WTC11 (cell line): ENCODE data around the gene DROSHA. TPM values are rescaled to one million over a fixed set of nuclear protein-coding genes. Genes with fewer than 3 reads are reported as not detected.

Source experiments
- ATAC-seq: fragments of 200-7000 bp; cut with Tn5 transposase; 2 replicates; pipeline ENCODE4 v1.10.0; 2021; ENCODE audit warnings: mild to moderate bottlenecking, moderate library complexity
- CTCF ChIA-PET: fragments of 300-600 bp; sonication (Branson Sonifier 250); formaldehyde crosslinking; loops from one replicate; lab custom pipeline; 2021; ENCODE audit warnings: antibody characterized with exemption; lab: Charles Lee
- POLR2A ChIA-PET: fragments of 350-600 bp; sonication (Branson Sonifier 250); formaldehyde crosslinking; loops from one replicate; lab custom pipeline; 2021; ENCODE audit warnings: antibody characterized with exemption; lab: Charles Lee
- DNase-seq: peaks from one replicate; pipeline ENCODE4 v3.0.0; 2021; ENCODE audit warnings: low spot score
- H3K27ac Mint-ChIP-seq: 2 replicates; pipeline ENCODE4 v1.8.0; 2021; ENCODE audit warnings: mixed read lengths
- H3K27me3 Mint-ChIP-seq: 2 replicates; pipeline ENCODE4 v1.8.0; 2021; ENCODE audit warnings: low read depth, mild to moderate bottlenecking, moderate library complexity, mixed read lengths
- H3K36me3 Mint-ChIP-seq: 2 replicates; pipeline ENCODE4 v1.8.0; 2021; ENCODE audit warnings: mixed read lengths
- H3K4me1 Mint-ChIP-seq: 2 replicates; pipeline ENCODE4 v1.8.0; 2022; ENCODE audit warnings: mixed read lengths
- H3K4me3 Mint-ChIP-seq: 2 replicates; pipeline ENCODE4 v1.8.0; 2021; ENCODE audit warnings: mild to moderate bottlenecking, moderate library complexity, mixed read lengths
- H3K9me3 Mint-ChIP-seq: 2 replicates; pipeline ENCODE4 v1.8.0; 2021; ENCODE audit warnings: mixed read lengths
- ATF1 ChIP-seq: sonication (generic); formaldehyde crosslinking; IDR thresholded peaks from 2 replicates; pipeline ENCODE4 v1.8.1; 2023; ENCODE audit warnings: mild to moderate bottlenecking, moderate library complexity, missing genetic modification reagents
- CREM ChIP-seq: sonication (generic); formaldehyde crosslinking; IDR thresholded peaks from 2 replicates; pipeline ENCODE4 v1.8.1; 2022; ENCODE audit warnings: mild to moderate bottlenecking, missing genetic modification reagents, moderate library complexity
- ELF4 ChIP-seq: sonication (generic); formaldehyde crosslinking; IDR thresholded peaks from 2 replicates; pipeline ENCODE4 v1.8.1; 2022; ENCODE audit warnings: low read depth, mild to moderate bottlenecking, moderate library complexity, missing genetic modification reagents
- ESRRA ChIP-seq: sonication (generic); formaldehyde crosslinking; IDR thresholded peaks from 2 replicates; pipeline ENCODE4 v1.8.1; 2022; ENCODE audit warnings: mild to moderate bottlenecking, missing genetic modification reagents, borderline replicate concordance
- GABPB1 ChIP-seq: sonication (generic); formaldehyde crosslinking; IDR thresholded peaks from 2 replicates; pipeline ENCODE4 v1.8.1; 2023; ENCODE audit warnings: mild to moderate bottlenecking, missing genetic modification reagents
- GRHL2 ChIP-seq: fragments of 250-450 bp; sonication (Bioruptor Pico); IDR thresholded peaks from 2 replicates; pipeline ENCODE4 v1.8.0; 2022; ENCODE audit warnings: mild to moderate bottlenecking, moderate library complexity; ENCODE audit not compliant: insufficient replicate concordance, severe bottlenecking
- MXD4 ChIP-seq: fragments of 250-450 bp; sonication (Bioruptor Pico); IDR thresholded peaks from 2 replicates; pipeline ENCODE4 v1.8.0; 2021; ENCODE audit warnings: mild to moderate bottlenecking, moderate library complexity, borderline replicate concordance
- MYBL2 ChIP-seq: sonication (generic); formaldehyde crosslinking; IDR thresholded peaks from 2 replicates; pipeline ENCODE4 v1.8.1; 2023; ENCODE audit warnings: mild to moderate bottlenecking, moderate library complexity, missing genetic modification reagents
- NFYB ChIP-seq: sonication (generic); formaldehyde crosslinking; conservative IDR thresholded peaks from 2 replicates; pipeline ENCODE4 v1.8.0; 2022; ENCODE audit warnings: low read depth, missing genetic modification reagents
- OVOL2 ChIP-seq: fragments of 250-450 bp; sonication (Bioruptor Pico); IDR thresholded peaks from 2 replicates; pipeline ENCODE4 v1.9.0; 2021; ENCODE audit warnings: mild to moderate bottlenecking, borderline replicate concordance
- SMAD3 ChIP-seq: sonication (generic); formaldehyde crosslinking; IDR thresholded peaks from 2 replicates; pipeline ENCODE4 v1.8.0; 2022; ENCODE audit warnings: missing genetic modification reagents, mild to moderate bottlenecking, borderline replicate concordance
- TEAD4 ChIP-seq: sonication (generic); formaldehyde crosslinking; IDR thresholded peaks from 2 replicates; pipeline ENCODE4 v1.8.0; 2022; ENCODE audit warnings: mild to moderate bottlenecking, missing genetic modification reagents
- TP53 ChIP-seq: sonication (generic); formaldehyde crosslinking; IDR thresholded peaks from 2 replicates; pipeline ENCODE4 v1.8.1; 2023; ENCODE audit warnings: mild to moderate bottlenecking, missing genetic modification reagents
- ZBTB21 ChIP-seq: sonication (generic); formaldehyde crosslinking; IDR thresholded peaks from 2 replicates; pipeline ENCODE4 v1.8.1; 2023; ENCODE audit warnings: mild to moderate bottlenecking, missing genetic modification reagents, borderline replicate concordance
- ZNF121 ChIP-seq: sonication (generic); formaldehyde crosslinking; IDR thresholded peaks from 2 replicates; pipeline ENCODE4 v1.8.0; 2023; ENCODE audit warnings: missing genetic modification reagents
- ZNF263 ChIP-seq: sonication (generic); formaldehyde crosslinking; IDR thresholded peaks from 2 replicates; pipeline ENCODE4 v1.8.1; 2022; ENCODE audit warnings: low read depth, mild to moderate bottlenecking, moderate library complexity, missing genetic modification reagents
- total RNA-seq: library from RNA; stranded (reverse); gene quantifications from 3 replicates; pipeline ENCODE4 v1.2.3, GENCODE V29; 2021
- TF ChIP-seq, protein P1 (sequence below): sonication (generic); formaldehyde crosslinking; IDR thresholded peaks from 2 replicates; pipeline ENCODE4 v1.8.0; 2022; ENCODE audit warnings: missing genetic modification reagents
- TF ChIP-seq, protein P2 (sequence below): sonication (generic); formaldehyde crosslinking; IDR thresholded peaks from 2 replicates; pipeline ENCODE4 v1.8.1; 2023; ENCODE audit warnings: mild to moderate bottlenecking, missing genetic modification reagents, borderline replicate concordance
- TF ChIP-seq, protein P3 (sequence below): sonication (generic); formaldehyde crosslinking; IDR thresholded peaks from 2 replicates; pipeline ENCODE4 v1.8.0; 2022; ENCODE audit warnings: mild to moderate bottlenecking, missing genetic modification reagents
- TF ChIP-seq, protein P4 (sequence below): fragments of 250-450 bp; sonication (Bioruptor Pico); conservative IDR thresholded peaks from 2 replicates; pipeline ENCODE4 v1.9.0; 2021; ENCODE audit warnings: mild to moderate bottlenecking
- TF ChIP-seq, protein P5 (sequence below): sonication (generic); formaldehyde crosslinking; IDR thresholded peaks from 2 replicates; pipeline ENCODE4 v1.8.0; 2022; ENCODE audit warnings: mild to moderate bottlenecking, missing genetic modification reagents
- TF ChIP-seq, protein P6 (sequence below): sonication (generic); formaldehyde crosslinking; IDR thresholded peaks from 2 replicates; pipeline ENCODE4 v1.8.0; 2023; ENCODE audit warnings: missing genetic modification reagents, mild to moderate bottlenecking, borderline replicate concordance

Gene DROSHA
- total RNA-seq, 1 experiment from 2014 or later, result 125 TPM

DNA sequence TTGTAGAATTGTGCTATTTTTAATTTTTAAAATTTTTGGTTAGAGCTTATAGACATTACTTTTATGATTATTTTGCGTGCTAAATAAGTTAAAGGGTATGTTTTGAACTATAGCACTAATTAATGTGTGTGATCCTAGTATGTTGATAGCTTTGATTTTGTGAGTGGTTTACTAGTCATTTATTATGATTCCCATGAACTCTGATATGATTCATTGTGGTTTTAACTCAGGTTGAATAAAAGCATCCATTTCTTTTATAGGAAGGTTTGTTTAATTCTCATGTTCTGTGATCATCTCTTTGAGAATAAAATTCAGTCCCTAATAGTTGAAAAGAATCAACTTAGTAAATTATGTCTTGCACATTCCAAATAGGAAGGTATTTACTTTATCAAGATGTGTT is 22.7 kb upstream of the DROSHA start:
- CTCF ChIA-PET, result interaction anchor here (1.0 kb wide), 1 partner anchor 255 kb away, joined by 3 read pairs; no protein-coding TSS in a partner anchor
- no peak for ATAC-seq

DNA sequence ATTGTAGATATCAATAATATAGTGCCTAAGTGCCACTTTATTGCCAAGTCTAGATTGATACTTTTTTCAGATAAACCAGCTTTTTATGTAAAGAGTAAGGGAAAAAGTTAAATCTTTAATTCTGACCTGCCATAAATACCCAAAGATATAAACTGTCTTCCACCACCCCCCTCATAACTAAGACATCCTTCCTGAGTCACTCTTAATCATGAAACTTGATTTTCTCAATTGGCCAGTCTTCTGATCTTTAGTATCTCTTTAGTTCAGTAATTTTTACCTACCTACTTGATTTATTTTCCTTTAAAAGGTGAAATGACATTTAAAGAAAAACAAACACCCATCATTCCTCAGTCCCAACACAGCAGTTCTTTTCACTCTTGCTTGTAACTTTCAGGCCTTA is 22.0 kb upstream of the DROSHA start:
- peaks cover 3% of the 10 kb centered on the region; the same call in 1 of the 2 replicates for H3K9me3 Mint-ChIP-seq
- H3K27me3 Mint-ChIP-seq, result no peaks in the 10 kb centered on the region
- no peaks in the 10 kb centered on the region for H3K4me1 Mint-ChIP-seq
- DNase-seq (no peak), ATAC-seq (no peak)
- H3K4me3 Mint-ChIP-seq, result no peak overlapping the region
- CTCF ChIA-PET, result interaction anchor here (1.0 kb wide), 1 partner anchor 255 kb away, joined by 3 read pairs; no protein-coding TSS in a partner anchor
- no peak overlapping the region for H3K27ac Mint-ChIP-seq
- peaks cover 53% of the 10 kb centered on the region for H3K36me3 Mint-ChIP-seq
- POLR2A ChIA-PET, result no interaction called here
- TF ChIP-seq, protein P1, sequence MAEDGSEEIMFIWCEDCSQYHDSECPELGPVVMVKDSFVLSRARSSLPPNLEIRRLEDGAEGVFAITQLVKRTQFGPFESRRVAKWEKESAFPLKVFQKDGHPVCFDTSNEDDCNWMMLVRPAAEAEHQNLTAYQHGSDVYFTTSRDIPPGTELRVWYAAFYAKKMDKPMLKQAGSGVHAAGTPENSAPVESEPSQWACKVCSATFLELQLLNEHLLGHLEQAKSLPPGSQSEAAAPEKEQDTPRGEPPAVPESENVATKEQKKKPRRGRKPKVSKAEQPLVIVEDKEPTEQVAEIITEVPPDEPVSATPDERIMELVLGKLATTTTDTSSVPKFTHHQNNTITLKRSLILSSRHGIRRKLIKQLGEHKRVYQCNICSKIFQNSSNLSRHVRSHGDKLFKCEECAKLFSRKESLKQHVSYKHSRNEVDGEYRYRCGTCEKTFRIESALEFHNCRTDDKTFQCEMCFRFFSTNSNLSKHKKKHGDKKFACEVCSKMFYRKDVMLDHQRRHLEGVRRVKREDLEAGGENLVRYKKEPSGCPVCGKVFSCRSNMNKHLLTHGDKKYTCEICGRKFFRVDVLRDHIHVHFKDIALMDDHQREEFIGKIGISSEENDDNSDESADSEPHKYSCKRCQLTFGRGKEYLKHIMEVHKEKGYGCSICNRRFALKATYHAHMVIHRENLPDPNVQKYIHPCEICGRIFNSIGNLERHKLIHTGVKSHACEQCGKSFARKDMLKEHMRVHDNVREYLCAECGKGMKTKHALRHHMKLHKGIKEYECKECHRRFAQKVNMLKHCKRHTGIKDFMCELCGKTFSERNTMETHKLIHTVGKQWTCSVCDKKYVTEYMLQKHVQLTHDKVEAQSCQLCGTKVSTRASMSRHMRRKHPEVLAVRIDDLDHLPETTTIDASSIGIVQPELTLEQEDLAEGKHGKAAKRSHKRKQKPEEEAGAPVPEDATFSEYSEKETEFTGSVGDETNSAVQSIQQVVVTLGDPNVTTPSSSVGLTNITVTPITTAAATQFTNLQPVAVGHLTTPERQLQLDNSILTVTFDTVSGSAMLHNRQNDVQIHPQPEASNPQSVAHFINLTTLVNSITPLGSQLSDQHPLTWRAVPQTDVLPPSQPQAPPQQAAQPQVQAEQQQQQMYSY (CRISPR knock-in tag), result no peak
- no peak for TF ChIP-seq CREM (CRISPR knock-in tag)
- no peak for TF ChIP-seq ZNF121
- no peak for TF ChIP-seq ELF4 (CRISPR knock-in tag)
- TF ChIP-seq, protein P2, sequence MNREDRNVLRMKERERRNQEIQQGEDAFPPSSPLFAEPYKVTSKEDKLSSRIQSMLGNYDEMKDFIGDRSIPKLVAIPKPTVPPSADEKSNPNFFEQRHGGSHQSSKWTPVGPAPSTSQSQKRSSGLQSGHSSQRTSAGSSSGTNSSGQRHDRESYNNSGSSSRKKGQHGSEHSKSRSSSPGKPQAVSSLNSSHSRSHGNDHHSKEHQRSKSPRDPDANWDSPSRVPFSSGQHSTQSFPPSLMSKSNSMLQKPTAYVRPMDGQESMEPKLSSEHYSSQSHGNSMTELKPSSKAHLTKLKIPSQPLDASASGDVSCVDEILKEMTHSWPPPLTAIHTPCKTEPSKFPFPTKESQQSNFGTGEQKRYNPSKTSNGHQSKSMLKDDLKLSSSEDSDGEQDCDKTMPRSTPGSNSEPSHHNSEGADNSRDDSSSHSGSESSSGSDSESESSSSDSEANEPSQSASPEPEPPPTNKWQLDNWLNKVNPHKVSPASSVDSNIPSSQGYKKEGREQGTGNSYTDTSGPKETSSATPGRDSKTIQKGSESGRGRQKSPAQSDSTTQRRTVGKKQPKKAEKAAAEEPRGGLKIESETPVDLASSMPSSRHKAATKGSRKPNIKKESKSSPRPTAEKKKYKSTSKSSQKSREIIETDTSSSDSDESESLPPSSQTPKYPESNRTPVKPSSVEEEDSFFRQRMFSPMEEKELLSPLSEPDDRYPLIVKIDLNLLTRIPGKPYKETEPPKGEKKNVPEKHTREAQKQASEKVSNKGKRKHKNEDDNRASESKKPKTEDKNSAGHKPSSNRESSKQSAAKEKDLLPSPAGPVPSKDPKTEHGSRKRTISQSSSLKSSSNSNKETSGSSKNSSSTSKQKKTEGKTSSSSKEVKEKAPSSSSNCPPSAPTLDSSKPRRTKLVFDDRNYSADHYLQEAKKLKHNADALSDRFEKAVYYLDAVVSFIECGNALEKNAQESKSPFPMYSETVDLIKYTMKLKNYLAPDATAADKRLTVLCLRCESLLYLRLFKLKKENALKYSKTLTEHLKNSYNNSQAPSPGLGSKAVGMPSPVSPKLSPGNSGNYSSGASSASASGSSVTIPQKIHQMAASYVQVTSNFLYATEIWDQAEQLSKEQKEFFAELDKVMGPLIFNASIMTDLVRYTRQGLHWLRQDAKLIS (CRISPR knock-in tag), result no peak
- TF ChIP-seq MXD4, result no peak

More for the DNA sequence above, 22.7 kb upstream of the DROSHA start:
- TF ChIP-seq, protein P3, sequence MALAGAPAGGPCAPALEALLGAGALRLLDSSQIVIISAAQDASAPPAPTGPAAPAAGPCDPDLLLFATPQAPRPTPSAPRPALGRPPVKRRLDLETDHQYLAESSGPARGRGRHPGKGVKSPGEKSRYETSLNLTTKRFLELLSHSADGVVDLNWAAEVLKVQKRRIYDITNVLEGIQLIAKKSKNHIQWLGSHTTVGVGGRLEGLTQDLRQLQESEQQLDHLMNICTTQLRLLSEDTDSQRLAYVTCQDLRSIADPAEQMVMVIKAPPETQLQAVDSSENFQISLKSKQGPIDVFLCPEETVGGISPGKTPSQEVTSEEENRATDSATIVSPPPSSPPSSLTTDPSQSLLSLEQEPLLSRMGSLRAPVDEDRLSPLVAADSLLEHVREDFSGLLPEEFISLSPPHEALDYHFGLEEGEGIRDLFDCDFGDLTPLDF, result no peak
- TF ChIP-seq, protein P4, sequence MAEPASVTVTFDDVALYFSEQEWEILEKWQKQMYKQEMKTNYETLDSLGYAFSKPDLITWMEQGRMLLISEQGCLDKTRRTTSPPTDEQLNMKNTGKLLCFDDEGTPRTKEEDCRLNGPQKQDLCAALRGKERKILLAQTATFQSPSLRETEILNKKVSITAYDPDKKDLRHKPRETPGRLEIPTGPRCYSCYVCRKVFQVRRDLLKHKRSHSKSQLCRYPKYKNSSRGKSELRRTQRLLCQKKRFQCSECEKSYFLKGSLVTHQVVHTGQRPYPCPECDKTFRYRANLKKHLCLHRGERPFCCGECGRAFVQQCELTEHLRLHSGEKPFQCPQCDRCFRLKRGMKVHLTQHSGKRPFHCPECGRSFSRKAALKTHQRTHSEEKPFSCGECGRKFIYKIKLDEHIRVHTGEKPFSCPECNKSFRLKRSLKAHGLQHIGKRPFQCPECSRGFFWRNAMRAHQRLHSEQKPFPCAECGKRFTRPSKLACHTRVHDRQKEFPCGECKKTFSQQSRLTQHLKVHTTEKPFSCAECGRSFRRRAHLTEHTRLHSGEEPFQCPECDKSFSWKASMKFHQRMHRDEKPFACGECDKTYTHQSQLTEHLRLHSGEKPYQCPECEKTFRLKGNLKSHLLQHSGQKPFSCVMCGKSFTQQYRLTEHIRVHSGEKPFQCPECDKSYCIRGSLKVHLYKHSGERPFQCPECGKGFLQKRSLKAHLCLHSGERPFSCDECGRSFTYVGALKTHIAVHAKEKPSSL, result no peak
- no peak for TF ChIP-seq GABPB1 (CRISPR knock-in tag)
- TF ChIP-seq ATF1, result no peak
- no peak for TF ChIP-seq ZNF121
- TF ChIP-seq TEAD4, result no peak
- TF ChIP-seq GRHL2, result no peak
- TF ChIP-seq, protein P5, sequence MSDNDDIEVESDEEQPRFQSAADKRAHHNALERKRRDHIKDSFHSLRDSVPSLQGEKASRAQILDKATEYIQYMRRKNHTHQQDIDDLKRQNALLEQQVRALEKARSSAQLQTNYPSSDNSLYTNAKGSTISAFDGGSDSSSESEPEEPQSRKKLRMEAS, result no peak
- TF ChIP-seq MYBL2 (CRISPR knock-in tag), result no peak
- TF ChIP-seq ZNF263 (CRISPR knock-in tag), result no peak
- TF ChIP-seq TP53, result no peak
- TF ChIP-seq ESRRA (CRISPR knock-in tag), result no peak
- no peak for TF ChIP-seq NFYB (CRISPR knock-in tag)
- no peak for TF ChIP-seq ZBTB21
- TF ChIP-seq SMAD3 (CRISPR knock-in tag), result no peak
- TF ChIP-seq, protein P6, sequence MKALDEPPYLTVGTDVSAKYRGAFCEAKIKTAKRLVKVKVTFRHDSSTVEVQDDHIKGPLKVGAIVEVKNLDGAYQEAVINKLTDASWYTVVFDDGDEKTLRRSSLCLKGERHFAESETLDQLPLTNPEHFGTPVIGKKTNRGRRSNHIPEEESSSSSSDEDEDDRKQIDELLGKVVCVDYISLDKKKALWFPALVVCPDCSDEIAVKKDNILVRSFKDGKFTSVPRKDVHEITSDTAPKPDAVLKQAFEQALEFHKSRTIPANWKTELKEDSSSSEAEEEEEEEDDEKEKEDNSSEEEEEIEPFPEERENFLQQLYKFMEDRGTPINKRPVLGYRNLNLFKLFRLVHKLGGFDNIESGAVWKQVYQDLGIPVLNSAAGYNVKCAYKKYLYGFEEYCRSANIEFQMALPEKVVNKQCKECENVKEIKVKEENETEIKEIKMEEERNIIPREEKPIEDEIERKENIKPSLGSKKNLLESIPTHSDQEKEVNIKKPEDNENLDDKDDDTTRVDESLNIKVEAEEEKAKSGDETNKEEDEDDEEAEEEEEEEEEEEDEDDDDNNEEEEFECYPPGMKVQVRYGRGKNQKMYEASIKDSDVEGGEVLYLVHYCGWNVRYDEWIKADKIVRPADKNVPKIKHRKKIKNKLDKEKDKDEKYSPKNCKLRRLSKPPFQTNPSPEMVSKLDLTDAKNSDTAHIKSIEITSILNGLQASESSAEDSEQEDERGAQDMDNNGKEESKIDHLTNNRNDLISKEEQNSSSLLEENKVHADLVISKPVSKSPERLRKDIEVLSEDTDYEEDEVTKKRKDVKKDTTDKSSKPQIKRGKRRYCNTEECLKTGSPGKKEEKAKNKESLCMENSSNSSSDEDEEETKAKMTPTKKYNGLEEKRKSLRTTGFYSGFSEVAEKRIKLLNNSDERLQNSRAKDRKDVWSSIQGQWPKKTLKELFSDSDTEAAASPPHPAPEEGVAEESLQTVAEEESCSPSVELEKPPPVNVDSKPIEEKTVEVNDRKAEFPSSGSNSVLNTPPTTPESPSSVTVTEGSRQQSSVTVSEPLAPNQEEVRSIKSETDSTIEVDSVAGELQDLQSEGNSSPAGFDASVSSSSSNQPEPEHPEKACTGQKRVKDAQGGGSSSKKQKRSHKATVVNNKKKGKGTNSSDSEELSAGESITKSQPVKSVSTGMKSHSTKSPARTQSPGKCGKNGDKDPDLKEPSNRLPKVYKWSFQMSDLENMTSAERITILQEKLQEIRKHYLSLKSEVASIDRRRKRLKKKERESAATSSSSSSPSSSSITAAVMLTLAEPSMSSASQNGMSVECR, result no peak
- no peak for TF ChIP-seq OVOL2 (CRISPR knock-in tag)
- Mint-ChIP-seq H3K4me3 (no peak overlapping the region), H3K4me1 (no peaks in the 10 kb centered on the region), H3K27ac (no peak overlapping the region), H3K36me3 (peaks cover 48% of the 10 kb centered on the region), H3K27me3 (no peaks in the 10 kb centered on the region), H3K9me3 (peaks cover 3% of the 10 kb centered on the region; the same call in 1 of the 2 replicates)
- DNase-seq, result no peak
- POLR2A ChIA-PET, result no interaction called here
